ENCODE results near the gene B9D2.

DNA sequence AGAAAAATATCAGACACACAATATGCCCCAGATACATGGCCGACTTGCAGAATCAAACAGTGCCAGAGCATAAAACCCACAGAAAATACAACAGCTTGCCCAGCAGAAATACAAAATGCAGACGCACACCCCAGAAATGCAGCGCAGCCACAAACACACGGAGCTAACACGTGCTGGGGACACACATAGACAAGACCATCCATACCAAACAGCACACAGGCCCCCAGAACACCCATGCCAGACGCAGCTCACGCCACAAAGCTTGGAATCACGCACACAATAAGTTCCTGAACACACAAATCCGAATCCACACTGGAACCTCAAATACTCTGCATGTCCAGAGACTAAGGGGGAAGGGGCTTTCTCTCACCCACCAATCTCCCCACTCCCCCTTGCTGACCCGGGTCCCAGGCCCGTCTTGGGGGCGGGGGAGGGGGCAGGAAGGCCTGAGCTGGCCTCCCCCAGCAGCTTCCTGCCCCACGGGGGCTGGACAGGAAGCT, 36.8 kb downstream of the B9D2 start:
- no peak for TF ChIP-seq EZH2 (IDR thresholded peaks at IDR 0.05; ENCODE audit: borderline replicate concordance, low read length)
- TF ChIP-seq, protein P1, sequence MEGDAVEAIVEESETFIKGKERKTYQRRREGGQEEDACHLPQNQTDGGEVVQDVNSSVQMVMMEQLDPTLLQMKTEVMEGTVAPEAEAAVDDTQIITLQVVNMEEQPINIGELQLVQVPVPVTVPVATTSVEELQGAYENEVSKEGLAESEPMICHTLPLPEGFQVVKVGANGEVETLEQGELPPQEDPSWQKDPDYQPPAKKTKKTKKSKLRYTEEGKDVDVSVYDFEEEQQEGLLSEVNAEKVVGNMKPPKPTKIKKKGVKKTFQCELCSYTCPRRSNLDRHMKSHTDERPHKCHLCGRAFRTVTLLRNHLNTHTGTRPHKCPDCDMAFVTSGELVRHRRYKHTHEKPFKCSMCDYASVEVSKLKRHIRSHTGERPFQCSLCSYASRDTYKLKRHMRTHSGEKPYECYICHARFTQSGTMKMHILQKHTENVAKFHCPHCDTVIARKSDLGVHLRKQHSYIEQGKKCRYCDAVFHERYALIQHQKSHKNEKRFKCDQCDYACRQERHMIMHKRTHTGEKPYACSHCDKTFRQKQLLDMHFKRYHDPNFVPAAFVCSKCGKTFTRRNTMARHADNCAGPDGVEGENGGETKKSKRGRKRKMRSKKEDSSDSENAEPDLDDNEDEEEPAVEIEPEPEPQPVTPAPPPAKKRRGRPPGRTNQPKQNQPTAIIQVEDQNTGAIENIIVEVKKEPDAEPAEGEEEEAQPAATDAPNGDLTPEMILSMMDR (conservative IDR thresholded peaks at IDR 0.05 in 1 of 2, IDR thresholded peaks at IDR 0.05 in 1 of 2; ENCODE audit: extremely low read depth in 1 of 2, insufficient read depth in 1 of 2, low read depth in 1 of 2, low read length in 2 of 2): no peak

Measured in mammary epithelial cell (primary cell).